IPS-NIHi11 (cell line): ENCODE data around the gene ACOT7.
A peak's percentile ranks its signal among the peaks of the same experiment; 100 is the strongest.

Experiments
- DNase-seq: peaks from one replicate; pipeline ENCODE4 v3.0.0; 2012; ENCODE audit warnings: mixed read lengths, low spot score

ACOT7 gene

DNA sequence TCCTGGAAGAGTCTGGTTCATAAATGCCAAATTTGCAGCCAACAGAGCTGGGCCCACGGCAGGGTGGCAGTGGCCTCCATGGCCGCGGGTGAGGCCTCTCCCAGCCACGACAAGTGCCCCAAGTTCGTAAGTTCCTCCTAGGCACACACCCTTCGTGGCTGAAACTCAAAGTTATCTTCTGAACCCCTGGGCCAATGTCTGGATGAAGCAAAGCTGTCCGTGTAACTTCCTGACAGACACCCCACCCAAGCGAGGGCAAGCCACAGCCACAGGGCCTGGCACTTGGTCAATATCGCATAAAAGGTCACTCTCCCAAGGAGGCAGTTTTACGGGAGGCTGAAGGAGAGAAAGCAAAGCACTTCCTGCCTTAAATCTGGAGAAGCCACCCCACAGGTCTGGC, 104.9 kb downstream of the ACOT7 start:
- no peak for DNase-seq

- no peak for DNase-seq
These were observed 105.5 kb downstream of the ACOT7 start for GRCh38 chr1:6288026-6288425.

GRCh38 chr1:6287431-6287886, 106.1 kb downstream of the ACOT7 start:
- no peak for DNase-seq

- DNase-seq: no peak
These were observed 106.5 kb downstream of the ACOT7 start for GRCh38 chr1:6287029-6287428.

DNA sequence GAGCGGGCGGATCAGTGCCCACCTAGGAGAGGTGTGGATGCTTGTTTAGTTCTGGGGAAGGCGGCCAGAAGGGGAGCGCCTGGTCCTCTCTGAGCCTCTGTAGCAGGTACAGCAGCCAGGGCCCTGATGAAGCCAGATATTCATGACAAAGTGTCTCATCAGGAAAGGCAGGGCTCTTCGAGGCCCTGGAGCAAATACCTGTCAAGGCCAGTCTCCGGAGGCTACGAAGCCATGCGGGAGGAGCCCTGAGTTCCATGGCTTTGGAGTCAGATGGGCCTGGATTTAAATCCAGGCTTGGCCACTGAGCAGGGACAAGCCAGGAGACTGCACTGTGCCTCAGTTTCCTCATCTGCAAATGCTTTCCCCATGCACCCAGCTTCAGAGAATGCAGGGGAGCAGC, 107.3 kb downstream of the ACOT7 start:
- no peak for DNase-seq

GRCh38 chr1:6285336-6285735, 108.2 kb downstream of the ACOT7 start:
- no peak for DNase-seq

- DNase-seq: no peak
These were observed 110.8 kb downstream of the ACOT7 start for GRCh38 chr1:6282577-6283270.

DNA sequence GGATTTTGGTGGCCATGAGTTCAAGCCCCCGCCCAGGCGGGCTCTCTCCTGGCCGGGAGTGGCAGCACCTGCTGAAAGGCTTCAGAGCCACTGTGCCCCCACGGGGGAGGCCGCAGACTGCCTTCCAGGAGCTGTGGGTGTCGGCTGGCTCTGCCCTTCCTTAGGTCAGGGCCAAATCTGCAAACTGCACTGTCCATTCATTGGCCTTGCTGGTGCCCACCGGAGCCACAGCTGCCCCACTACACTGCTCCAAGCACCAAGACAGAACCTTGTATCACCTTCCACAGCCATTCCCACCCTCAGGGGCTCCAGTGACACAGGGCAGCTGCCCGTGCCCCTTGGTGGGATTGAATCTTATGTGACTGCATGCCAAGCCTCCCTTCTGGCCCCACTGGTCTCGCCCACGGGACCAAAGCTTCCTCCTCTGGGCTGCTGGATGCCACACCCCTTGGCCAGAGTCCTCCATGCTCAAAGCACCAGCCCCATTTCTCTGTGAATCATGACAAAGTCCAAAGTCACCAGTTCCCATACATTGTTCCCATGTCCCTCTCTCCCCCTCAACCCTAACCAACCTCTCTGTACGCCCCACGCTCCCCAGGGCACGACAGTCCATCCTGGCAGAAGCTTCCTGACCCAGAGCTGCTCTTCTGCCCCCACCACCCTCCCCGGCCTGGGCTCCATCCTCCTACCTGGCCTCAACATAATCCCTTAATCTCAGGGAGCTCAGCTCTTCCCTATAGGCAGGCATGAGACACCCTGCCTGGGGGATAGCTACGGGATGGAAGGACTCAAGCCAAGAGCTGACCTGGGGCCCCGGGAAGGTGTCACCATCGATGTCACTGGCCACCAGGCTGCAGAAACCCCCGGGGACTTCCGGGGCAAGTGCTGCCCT, 111.8 kb downstream of the ACOT7 start:
- DNase-seq: no peak

- DNase-seq: peak; percentile 89
These were observed 112.7 kb downstream of the ACOT7 start for GRCh38 chr1:6280761-6281451.

GRCh38 chr1:6279613-6280383, 113.8 kb downstream of the ACOT7 start:
- no peak for DNase-seq

DNA sequence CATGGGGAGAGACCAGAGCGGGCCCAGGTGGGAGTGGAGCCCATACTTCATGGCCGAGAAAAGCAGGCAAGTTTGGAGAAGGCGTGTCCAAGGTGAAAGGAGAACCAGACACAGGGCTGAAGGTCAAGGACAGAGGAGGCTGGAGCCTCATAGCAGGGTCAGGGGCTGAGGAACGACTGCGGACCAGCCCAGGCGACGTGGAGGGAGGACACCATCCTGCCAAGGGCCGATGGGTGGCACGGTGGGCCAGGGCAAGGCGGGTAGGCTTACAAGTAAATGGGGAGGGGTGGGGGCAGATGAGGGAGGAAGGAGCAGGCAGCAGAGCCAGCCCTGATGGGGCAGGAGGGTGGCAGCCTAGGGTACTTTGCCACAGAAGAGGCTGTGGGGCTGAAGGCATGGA, 114.5 kb downstream of the ACOT7 start:
- DNase-seq: no peak

GRCh38 chr1:6278263-6278662, 115.3 kb downstream of the ACOT7 start:
- DNase-seq: no peak

DNA sequence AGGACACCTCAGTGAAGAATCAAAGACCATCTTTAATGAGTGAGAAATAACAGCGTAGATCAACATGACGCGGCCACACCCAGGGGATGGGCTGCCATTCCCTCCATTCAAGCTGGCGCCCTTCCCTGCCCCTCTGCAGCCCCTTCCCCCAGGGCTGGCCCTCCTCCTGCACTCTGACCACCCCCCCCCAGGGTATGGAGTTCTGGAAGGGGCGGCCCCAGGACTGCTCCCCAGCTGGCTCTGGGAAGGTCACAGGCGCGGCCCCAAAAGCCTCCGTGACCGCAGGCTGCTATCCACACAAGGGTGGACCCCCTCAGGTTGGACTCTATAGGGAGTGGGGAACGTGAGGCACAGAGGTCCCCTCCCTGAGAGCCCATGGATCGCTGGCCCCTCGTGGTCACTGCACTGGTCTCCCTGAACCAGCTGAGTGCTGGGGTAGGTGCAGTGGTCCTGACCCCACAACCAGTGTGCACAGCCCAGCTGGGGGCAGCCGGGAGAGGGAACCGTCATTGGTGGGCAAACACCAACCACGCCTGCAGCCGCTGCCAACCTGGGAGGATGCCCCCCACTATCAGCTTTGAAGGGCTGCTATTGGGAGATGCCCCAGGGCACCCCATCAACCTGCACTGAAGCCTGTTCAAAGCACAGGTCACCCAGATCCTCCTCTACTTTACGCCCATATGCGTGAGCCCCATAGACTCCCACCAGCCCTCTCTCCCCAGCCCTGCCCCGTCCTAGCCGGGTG, 116.6 kb downstream of the ACOT7 start:
- no peak for DNase-seq

DNA sequence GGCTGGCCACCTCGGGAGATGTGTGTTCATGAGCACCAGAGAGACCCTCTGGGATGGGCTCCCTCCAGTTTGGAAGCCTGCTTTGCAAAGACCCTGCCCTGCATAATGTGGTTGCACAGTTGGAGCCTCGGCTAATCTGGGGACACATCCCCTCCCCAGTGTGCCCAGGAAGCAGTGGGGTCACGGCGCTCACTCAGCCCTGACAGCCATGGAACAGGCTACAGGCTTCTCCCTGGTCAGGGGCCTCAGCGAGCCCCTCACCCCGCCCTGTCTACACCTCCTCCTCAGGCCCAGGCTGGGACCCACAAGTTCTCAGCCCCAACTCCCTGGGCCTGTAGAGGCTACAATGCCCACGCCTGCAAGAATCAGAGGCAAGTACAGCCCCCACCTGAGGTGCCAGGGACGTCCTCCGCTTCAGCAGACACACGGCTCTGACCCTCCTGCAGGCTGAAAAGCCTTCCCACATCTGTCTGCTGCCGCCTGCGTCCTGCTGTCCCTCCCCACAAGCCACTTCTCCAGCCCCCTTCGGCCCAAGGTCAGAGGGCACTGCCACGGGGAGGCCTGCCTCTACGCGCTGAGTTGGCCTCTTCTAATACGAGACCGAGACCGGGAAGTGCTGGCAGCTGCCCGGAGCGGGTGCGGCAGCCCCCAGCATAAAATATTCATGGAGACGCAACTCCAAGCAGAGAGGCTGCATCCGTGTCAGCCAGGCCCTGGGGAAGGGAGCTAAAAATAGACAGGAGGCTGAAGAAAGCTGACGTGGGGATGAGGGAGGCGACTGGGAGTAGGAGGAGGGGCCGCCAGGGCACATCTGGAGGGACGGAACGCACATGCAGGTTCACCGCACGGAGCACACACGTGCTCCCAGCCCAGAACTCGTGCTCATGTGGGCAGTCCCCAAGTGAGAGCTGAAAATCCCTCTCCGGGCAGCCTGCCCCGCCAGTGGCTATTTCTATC, 117.5 kb downstream of the ACOT7 start:
- peak; percentile 62 for DNase-seq

GRCh38 chr1:6274622-6275139, 118.9 kb downstream of the ACOT7 start:
- DNase-seq: no peak

DNA sequence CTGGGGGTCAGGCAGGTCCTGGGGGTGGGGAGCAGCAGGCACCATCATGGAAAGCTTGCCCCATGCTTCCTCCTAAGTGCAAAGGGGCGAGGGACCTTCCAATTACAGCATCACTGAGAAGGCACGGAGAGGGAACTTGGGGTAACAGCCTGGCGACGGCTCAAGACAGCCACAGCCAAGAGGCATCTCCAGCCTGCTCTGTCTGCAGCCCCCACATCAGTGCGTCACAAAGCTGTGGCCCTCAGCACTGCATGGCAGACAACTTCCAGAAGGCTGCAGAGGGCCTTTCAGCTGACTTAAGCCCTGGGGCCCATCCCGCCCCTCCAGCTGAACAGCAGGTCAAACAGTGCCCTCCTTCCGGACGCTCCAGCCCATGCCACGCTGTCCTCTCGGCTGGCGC, 119.5 kb downstream of the ACOT7 start:
- no peak for DNase-seq

- peak; percentile 54 for DNase-seq
These were observed 120.1 kb downstream of the ACOT7 start for GRCh38 chr1:6273380-6273891.

DNA sequence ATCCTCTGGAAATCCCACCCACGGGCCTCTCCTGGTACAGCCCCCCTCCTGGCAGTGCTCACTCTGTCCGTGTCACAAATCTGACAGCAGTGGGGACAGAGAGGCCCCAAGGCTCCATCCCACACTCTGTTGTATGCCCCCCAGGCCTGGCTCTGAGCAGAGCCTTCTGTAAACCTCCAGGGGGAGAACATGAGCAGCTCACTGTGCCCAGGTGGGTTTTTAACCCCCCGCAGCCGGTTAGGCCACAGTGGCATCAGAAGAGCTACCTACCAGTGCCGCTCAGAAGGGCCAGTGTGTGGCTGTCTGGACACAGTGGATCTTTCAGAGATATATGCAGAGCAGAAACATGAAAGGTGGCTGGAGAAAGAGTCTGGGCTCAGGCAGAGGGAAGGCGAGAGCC, 120.7 kb downstream of the ACOT7 start:
- DNase-seq: peak; percentile 46

DNA sequence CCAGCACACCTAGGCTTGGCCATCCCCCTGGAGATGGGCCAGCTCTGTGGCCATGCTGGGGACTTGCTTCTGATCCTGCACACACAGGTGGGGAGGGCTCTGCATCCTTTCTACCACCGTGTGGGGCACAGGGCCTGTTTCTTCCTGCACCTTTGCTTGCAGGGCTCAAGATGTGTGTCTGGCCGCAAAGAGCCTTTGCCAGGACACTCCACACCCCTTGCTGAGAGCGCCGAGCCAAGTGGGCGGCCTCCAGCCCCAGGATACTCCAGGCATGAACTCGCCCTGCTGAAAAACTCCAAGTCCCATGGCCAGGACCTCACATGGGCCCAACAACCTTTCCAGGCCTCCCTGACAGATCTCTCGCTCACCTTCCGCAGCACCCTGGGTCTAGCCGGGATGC, 121.1 kb downstream of the ACOT7 start:
- no peak for DNase-seq

GRCh38 chr1:6271554-6271953, 122.0 kb downstream of the ACOT7 start:
- DNase-seq: no peak
